K562 (cell line): ENCODE measurements around the gene SLC39A7. TPM values are rescaled to one million over a fixed set of nuclear protein-coding genes. Genes with fewer than 3 reads are reported as not detected.

Source experiments
- ATF1 ChIP-seq, 2 experiments: fragments of 450-650 bp in 1 of 2; IDR thresholded peaks; 2 replicates each; pipeline ENCODE4 v1.6.1; 2016; ENCODE audit warnings: missing compliant biosample characterization in 1 of 2, missing genetic modification characterization in 1 of 2
- ATF7 ChIP-seq: fragments of 450-650 bp; IDR thresholded peaks from 2 replicates; pipeline ENCODE4 v1.7.1; 2014; ENCODE audit warnings: mild to moderate bottlenecking, moderate library complexity
- CREB1 ChIP-seq, 2 experiments: sonication (generic) in 1 of 2; formaldehyde crosslinking in 1 of 2; IDR thresholded peaks; 2 replicates each; pipeline versions ENCODE4 v1.6.1 to v1.8.0; 2012 to 2022; ENCODE audit warnings: inconsistent platforms in 1 of 2, mild to moderate bottlenecking in 1 of 2, missing genetic modification reagents in 1 of 2, moderate library complexity in 1 of 2
- RUNX1 ChIP-seq: sonication (generic); IDR thresholded peaks from 2 replicates; pipeline ENCODE4 v1.6.1; 2016; ENCODE audit warnings: antibody characterized with exemption, low read depth
- TOE1 ChIP-seq, 2 experiments: fragments of 450-650 bp in 1 of 2; sonication (generic) in 1 of 2; formaldehyde crosslinking in 1 of 2; IDR thresholded peaks; 2 replicates each; pipeline versions ENCODE4 v1.7.1 to v1.8.0; 2016 to 2022; ENCODE audit warnings: borderline replicate concordance in 2 of 2, mild to moderate bottlenecking in 2 of 2, antibody characterized with exemption in 1 of 2, inconsistent platforms in 1 of 2, low read depth in 1 of 2, missing genetic modification reagents in 1 of 2, moderate library complexity in 1 of 2
- polyA plus RNA-seq, 8 experiments: library from polyadenylated mRNA; depleted of rRNA in 4 of 8; stranded (reverse) in 5 of 8; unstranded in 3 of 8; fragments of >200 nt; fragmentation: Nextera tagmentation in 2 of 8; fragmentation: Illumina TruSeq in 1 of 8; extraction: Ambion mirVana in 2 of 8; extraction: Trizol in 1 of 8; gene quantifications; 2 replicates each; pipeline versions ENCODE4 v1.2.1 to v1.2.3, GENCODE V29; 2011 to 2014; ENCODE audit warnings: inconsistent platforms in 1 of 8, missing spikeins in 1 of 8
- total RNA-seq, 7 experiments: library from RNA; depleted of rRNA in 6 of 7; stranded (reverse); fragments of >200 nt in 6 of 7; fragmentation: Illumina TruSeq in 2 of 7; extraction: Trizol in 2 of 7; gene quantifications; 2 replicates each; pipeline versions ENCODE4 v1.2.1 to v1.2.3, GENCODE V29; 2011 to 2021; ENCODE audit warnings: low replicate concordance in 1 of 7
- TF ChIP-seq, protein P1 (sequence below): fragments of 450-650 bp; IDR thresholded peaks from 2 replicates; pipeline ENCODE4 v1.6.1; 2016; ENCODE audit warnings: mild to moderate bottlenecking, moderate library complexity
- TF ChIP-seq, protein P2 (sequence below): sonication (generic); formaldehyde crosslinking; IDR thresholded peaks from 2 replicates; pipeline ENCODE4 v1.5.0; 2020; ENCODE audit warnings: missing genetic modification reagents

Gene SLC39A7
- total and polyA plus RNA-seq, 9 of the 15 experiments (the other 6 are each of a cell fraction or from before 2014, with no cell fraction given): 21.7 to 169 (median 121) TPM

DNA sequence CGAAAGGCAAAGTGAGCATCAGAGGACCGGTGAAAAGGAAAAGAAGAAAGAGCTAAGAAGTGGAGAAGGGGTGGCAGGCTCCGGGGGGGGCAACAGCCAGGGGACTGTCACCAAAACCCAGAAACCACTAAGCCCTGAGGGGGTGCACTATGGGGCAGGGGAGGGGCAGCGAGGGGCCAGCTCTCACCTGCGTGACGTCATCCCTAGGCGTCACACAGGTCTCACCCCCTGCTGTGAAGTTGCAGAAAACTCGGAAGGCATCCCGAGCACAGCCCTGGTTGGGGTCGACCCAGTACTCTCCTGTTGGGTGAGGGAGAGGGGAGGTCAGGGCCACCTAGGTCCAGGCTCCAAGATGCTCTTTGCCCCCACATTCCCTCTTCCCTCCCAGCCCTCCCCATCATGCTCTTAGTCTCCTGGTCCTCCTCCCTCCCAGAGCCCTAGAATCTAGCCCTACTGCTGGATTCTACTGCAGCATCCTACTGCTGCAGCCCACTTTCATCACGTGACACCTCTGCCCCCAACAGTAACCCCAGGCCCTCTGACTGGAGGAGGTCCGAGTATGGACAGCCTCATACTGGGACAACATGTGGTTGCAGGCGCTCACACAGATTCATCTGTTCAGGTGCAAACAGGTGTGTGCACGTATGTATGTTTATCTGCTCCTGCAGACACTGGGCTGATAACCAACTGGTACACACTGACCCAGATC is 35.8 kb upstream of the SLC39A7 start (continued):
- TF ChIP-seq, protein P1, sequence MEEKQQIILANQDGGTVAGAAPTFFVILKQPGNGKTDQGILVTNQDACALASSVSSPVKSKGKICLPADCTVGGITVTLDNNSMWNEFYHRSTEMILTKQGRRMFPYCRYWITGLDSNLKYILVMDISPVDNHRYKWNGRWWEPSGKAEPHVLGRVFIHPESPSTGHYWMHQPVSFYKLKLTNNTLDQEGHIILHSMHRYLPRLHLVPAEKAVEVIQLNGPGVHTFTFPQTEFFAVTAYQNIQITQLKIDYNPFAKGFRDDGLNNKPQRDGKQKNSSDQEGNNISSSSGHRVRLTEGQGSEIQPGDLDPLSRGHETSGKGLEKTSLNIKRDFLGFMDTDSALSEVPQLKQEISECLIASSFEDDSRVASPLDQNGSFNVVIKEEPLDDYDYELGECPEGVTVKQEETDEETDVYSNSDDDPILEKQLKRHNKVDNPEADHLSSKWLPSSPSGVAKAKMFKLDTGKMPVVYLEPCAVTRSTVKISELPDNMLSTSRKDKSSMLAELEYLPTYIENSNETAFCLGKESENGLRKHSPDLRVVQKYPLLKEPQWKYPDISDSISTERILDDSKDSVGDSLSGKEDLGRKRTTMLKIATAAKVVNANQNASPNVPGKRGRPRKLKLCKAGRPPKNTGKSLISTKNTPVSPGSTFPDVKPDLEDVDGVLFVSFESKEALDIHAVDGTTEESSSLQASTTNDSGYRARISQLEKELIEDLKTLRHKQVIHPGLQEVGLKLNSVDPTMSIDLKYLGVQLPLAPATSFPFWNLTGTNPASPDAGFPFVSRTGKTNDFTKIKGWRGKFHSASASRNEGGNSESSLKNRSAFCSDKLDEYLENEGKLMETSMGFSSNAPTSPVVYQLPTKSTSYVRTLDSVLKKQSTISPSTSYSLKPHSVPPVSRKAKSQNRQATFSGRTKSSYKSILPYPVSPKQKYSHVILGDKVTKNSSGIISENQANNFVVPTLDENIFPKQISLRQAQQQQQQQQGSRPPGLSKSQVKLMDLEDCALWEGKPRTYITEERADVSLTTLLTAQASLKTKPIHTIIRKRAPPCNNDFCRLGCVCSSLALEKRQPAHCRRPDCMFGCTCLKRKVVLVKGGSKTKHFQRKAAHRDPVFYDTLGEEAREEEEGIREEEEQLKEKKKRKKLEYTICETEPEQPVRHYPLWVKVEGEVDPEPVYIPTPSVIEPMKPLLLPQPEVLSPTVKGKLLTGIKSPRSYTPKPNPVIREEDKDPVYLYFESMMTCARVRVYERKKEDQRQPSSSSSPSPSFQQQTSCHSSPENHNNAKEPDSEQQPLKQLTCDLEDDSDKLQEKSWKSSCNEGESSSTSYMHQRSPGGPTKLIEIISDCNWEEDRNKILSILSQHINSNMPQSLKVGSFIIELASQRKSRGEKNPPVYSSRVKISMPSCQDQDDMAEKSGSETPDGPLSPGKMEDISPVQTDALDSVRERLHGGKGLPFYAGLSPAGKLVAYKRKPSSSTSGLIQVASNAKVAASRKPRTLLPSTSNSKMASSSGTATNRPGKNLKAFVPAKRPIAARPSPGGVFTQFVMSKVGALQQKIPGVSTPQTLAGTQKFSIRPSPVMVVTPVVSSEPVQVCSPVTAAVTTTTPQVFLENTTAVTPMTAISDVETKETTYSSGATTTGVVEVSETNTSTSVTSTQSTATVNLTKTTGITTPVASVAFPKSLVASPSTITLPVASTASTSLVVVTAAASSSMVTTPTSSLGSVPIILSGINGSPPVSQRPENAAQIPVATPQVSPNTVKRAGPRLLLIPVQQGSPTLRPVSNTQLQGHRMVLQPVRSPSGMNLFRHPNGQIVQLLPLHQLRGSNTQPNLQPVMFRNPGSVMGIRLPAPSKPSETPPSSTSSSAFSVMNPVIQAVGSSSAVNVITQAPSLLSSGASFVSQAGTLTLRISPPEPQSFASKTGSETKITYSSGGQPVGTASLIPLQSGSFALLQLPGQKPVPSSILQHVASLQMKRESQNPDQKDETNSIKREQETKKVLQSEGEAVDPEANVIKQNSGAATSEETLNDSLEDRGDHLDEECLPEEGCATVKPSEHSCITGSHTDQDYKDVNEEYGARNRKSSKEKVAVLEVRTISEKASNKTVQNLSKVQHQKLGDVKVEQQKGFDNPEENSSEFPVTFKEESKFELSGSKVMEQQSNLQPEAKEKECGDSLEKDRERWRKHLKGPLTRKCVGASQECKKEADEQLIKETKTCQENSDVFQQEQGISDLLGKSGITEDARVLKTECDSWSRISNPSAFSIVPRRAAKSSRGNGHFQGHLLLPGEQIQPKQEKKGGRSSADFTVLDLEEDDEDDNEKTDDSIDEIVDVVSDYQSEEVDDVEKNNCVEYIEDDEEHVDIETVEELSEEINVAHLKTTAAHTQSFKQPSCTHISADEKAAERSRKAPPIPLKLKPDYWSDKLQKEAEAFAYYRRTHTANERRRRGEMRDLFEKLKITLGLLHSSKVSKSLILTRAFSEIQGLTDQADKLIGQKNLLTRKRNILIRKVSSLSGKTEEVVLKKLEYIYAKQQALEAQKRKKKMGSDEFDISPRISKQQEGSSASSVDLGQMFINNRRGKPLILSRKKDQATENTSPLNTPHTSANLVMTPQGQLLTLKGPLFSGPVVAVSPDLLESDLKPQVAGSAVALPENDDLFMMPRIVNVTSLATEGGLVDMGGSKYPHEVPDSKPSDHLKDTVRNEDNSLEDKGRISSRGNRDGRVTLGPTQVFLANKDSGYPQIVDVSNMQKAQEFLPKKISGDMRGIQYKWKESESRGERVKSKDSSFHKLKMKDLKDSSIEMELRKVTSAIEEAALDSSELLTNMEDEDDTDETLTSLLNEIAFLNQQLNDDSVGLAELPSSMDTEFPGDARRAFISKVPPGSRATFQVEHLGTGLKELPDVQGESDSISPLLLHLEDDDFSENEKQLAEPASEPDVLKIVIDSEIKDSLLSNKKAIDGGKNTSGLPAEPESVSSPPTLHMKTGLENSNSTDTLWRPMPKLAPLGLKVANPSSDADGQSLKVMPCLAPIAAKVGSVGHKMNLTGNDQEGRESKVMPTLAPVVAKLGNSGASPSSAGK: no peak
- peak; percentile 30; the same call in 1 of the 2 replicates for TF ChIP-seq ATF7
- TF ChIP-seq TOE1 (IDR thresholded peaks at IDR 0.05; ENCODE audit: borderline replicate concordance): peak; percentile 64; the same call in 1 of the 2 replicates
- TF ChIP-seq TOE1 (CRISPR knock-in tag; IDR thresholded peaks at IDR 0.05; ENCODE audit: borderline replicate concordance, low read depth): no peak
- no peak for TF ChIP-seq RUNX1
- no peak for TF ChIP-seq ATF1 (CRISPR knock-in tag; IDR thresholded peaks at IDR 0.05)
- peak; percentile 74 for TF ChIP-seq ATF1 (tag; IDR thresholded peaks at IDR 0.05)
- TF ChIP-seq, protein P2, sequence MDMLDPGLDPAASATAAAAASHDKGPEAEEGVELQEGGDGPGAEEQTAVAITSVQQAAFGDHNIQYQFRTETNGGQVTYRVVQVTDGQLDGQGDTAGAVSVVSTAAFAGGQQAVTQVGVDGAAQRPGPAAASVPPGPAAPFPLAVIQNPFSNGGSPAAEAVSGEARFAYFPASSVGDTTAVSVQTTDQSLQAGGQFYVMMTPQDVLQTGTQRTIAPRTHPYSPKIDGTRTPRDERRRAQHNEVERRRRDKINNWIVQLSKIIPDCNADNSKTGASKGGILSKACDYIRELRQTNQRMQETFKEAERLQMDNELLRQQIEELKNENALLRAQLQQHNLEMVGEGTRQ (CRISPR knock-in tag): peak; percentile 53; the same call in 1 of the 2 replicates
- TF ChIP-seq CREB1 (IDR thresholded peaks at IDR 0.05): 0 out of 2 replicates have a peak, but pooled peaks have one; percentile 32
- TF ChIP-seq CREB1 (CRISPR knock-in tag; IDR thresholded peaks at IDR 0.05): no peak
